Stimulated activated CD8-positive, alpha-beta memory T cell treated with anti-CD3 and anti-CD28 coated beads, Interleukin-4, amount 100 ng/mL, for 48 hours (primary cell): ENCODE measurements around the gene ADISSP.

ENCODE experiments used
- DNase-seq: peaks from one replicate; pipeline ENCODE4 v3.0.0-alpha.2; 2020

ADISSP gene

DNA sequence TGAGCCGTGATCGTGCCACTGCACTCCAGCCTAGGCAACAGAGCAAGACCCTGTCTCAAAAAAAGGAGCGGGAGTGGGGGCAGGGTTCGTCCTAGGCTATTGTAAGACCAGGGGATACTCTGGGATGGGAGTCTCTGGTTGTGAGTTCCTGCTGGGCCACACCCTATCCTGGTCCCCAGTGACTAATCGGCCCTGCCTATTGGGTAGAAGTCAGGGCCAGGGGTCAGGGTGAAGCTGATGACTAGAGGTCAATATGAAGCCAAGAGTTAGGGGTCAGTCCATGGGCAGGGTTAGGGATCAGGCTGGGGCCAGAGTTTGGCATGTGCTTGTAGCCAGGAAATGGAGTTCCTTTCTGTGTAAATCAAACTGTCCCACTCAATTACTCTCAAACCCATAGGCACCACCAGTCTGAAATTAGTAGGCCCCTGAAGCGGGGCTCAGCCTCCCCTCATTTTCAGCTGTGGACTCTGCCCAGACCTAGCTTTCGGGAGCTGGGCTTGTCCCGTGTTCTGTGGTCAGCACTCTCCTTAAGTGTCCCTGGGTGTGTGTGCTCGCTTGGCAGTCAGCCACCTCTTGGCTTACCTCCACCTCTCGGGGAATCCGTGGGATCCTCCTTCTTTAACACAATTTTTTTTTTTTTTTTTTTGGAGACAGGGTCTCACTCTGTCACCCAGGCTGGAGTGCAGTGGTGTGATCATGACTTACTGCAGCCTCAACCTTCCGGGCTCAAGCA is 33.3 kb downstream of the ADISSP start:
- DNase-seq: no peak

DNA sequence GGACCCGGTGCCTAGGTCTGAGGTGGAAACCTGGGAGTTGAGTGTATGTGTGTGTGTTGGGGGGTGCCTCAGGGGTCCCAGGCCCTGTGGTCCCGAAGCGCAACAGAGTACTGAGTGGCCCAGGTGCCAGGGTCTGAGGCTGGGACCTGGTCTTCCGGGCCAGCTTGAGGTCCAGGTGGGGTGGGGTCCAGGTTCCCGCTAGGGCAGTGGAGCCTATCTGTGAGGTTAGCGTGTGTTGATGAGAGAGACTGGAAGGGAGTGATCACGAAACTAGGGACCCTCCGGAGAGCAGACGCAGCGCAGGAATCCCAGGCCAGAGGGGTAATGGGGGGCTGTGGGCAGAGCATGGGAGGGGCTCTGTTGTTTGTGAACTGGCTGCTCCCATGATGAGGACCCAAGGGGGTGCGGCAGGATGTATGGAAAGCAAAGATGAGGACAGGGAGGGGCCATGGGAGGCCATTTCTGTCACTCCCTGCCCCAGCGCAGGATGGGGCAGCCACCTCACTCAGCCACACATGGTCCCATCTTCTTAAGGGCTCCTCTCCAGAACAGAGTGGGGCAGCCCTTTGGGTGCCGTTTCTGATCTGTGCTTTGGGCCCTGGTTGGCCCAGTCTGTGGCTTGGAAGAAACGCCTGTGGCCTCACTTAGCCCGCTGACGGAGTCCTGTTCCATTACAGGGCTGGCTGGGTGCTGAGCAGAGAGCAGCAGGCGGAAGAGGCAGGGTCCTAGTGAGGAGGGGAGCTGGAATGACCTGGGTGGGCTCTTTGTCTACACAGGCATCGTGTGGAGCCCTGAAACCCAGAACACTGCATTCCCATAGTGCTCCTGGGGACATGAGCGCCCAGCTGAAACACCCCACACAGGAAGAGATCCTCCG is 34.2 kb downstream of the ADISSP start:
- no peak for DNase-seq

DNA sequence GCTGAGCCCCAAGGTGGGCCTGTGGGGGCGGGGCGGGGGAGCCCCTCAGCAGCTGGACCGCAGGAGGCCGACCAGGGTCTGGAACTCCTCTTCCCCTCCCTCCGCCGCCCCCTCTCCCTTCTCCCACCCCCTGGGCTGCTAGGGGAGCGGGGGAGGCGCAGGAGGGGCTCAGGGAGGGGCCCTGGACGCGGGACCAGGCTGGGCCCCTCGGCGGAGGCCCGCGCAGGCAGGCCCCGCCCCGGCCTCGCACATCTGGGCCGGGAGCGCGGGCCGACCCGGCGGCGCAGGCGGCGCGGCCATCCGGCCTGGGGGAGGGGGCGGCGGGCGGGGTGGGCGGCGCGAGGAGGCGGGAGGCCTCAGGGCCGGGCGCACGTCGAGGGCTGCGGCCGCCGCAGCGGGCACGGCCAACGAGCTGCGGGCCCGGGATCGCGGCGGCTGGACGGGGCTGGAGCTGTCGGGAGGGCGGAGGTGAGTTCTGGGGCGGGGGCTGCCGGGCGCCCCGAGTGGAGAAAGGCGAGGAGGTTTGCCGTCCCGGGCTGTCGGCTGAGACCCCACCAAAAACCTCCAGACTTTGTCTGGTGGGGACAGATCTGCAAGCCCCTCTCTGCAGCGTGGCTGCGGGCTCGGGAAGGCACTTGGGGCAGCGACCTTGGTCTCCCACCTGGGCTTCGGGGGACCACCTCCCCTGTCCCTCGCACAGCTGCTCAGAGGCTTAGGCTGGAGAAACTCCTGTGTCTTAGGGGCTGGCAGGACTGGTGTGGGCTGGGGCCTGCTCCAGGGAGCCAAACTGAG is 35.0 kb downstream of the ADISSP start, which contains the start of gene HSPA12B:
Gene HSPA12B (plus strand): TSS at position 359 of the 792 bp plus-strand sequence. CDS start 5,990 bp downstream, outside the sequence.
- no peak for DNase-seq

DNA sequence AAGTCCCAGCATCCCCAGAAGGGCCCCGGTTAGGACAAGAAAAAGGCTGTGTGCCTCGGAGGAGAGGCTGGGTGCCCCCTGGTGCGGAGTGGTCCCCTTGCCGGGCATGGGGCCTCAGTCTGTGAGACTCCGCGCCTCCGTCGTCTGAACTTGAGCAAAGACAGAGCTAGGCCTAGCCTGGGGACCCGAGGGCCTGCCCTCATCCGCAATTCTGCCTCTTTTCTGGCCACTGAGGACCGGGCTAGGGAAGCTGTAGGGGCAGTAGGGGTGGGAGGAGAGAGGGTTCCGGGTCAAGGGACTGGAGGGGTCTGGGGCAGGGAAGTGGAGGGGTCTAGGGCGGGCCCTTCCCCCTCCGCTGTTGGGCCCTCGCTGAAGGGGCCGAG is 35.6 kb downstream of the ADISSP start:
- no peak for DNase-seq

DNA sequence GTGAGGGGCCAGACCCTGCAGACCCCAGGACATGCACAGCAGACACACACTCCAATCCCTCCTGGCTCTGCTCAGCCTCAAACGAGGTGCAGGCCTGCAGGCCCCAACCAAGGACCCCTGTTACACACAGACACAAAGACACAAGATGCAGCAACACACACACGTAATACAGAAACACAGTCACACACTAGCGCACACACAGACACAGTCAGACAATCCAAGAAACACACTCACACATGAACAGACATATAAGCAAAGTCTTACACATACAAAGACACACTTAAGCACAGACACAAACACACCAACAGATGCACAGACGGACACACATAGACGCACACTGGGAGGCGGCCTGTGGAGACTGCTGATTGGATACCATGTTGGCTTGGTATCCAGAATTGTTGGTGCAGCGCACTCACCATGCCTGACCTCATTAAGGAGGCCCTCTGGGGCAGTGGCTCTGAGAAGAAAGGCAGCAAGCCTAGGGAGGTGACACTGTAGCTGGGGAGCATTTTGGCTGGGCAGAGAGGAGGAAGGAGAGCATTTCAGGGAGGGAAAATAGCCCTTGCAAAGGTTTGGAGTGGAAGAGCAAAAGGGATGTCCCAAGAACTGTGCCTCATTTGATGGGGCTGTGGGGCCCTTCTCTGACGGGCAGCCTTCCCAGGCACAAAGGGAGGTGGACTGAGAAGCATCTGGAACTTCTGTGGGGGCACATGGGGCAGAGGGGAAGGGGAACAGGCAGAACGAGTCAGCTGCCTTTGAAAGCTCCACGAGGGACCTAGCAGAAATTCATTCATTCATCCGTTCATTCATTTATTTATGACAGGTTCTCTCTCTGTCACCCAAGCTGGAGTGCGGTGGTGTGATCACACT is 36.5 kb downstream of the ADISSP start:
- DNase-seq: no peak

DNA sequence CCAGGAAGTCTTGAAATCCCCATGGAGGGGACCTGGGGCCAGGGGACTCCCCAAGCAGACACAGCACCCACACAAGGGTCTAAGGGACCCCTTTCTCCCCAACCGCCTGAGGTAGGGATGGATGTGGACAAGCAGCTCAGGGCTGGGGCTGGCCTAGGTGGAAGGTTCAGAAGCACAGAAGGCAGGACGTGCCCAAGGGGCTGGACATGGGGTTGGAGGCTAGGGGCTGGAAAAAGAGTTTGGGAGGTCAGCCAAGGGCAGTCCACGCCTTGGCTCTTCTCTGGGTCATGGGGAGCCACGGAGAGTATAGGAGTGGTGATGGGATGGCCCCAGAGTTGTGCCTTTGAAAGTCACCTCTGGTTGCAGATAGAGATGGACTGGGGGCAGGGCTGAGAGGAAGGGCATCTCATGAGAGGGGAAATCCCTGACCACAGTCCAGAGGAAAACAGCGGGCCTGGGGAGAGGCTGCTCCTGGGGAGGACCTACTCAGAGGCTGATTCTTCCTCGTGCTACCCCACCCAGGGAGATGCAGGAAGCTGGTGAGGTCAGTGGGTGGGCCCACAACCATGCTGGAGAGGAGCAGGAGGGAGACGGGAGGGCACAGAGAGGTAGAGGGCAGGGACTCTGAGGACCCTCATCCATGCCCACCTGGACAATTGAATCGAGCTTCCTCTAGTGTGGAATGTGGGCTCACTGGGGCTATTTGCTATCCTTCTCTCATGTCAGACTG is 37.6 kb downstream of the ADISSP start:
- no peak for DNase-seq

DNA sequence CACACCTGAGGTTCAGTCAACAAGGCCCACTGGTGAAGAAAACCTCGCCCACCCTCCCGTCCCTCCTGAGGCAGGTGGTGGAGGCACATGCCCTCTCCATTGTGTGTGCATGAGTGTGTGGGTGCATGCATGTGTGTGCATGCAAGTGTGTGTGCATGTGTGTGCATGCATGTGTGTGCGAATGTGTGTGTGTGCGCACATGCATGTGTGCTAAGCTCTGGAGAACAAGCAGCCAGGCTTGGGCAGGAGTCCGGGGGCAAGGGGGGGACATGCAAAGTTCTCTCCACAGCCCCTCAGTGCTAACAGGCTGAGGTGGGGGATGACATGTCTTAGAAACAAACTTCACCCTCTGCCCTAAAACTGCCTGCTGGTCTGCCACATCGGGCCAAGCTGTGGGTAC is 38.2 kb downstream of the ADISSP start:
- no peak for DNase-seq

DNA sequence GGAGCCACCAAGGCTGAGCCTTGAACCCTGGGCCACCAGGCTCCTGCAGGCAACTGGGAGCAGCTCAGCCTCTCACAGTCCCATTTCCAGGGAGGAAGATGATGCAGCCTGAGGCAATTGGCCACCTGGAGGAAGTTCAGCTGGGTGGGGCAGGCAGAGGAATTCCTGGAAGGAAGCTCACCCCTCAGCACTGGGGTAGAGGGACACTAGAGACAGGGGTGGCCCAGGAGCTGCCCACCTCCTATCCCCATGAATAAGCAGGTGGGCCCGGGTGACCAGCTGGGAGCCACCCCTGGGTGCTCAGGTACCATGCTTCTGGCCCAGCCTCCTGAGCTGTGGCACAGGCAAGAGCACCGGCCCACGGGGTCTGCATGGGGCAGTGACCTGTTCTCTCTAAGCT is 38.7 kb downstream of the ADISSP start:
- DNase-seq: no peak

DNA sequence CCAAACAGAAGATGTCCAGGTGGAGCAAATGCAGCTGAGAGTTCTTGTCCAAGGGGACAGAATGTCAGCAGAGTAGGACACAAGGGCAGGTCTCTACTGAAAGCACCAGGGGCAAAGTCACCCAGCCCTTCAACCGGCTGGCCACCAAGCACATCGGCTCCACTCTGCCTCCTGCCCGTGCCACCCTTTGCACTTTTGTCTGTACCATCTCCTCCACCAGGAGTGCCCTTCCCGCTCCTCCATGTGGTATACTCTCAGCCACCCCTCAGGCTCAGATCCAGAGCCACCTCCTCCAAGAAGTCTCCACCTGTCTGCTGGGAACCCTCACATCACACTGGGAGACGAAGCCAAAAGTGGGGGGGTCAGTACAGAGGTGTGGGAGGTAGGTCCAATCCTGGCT is 39.2 kb downstream of the ADISSP start:
- no peak for DNase-seq

DNA sequence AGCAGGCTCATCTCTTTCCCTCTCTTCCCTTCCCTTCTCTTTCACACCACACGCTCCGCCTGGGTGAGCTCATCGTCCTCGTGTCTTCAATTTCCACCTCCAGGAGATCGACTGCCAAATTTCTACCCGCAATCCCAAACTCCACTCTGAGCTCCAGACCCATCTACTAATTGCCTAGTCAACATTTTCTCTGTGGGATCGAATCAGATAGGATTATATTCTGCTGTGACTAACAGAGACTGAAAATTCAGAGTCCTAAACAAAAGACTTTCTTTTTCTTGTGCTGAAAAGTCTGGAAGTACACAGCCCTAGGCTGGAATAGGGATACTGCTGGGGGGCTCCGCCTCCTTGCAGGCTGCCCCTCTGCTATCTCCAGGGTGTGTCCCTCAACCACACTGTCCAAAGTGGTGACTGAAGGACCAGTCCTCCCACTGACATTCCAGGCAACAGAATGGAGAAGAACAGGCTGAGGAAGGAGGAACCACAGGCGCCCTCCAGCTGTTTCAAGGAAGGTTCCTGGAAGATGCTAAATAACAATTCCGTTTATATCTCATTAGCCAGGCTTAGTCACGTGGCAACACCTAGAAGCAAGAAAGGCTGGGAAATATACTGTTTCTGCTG is 40.0 kb downstream of the ADISSP start:
- no peak for DNase-seq

DNA sequence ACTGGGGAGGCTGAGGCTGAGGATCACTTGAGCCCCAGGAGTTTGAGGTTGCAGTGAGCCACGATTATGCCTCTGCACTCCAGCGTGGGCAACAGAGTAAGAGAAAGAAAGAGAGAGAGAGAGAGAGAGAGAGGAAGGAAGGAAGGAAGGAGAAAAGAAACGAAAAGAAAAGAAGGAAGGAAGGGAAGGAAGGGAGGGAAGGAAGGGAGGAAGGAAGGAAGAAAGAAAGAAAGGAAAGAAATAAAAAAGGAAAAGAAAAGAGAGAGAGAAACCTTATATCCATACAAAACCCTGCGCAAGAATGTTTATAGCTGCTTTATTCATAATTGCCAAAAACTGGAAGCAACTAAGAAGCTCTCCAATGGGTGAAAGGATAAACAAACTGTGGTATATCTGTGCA is 43.2 kb downstream of the ADISSP start:
- DNase-seq: no peak

DNA sequence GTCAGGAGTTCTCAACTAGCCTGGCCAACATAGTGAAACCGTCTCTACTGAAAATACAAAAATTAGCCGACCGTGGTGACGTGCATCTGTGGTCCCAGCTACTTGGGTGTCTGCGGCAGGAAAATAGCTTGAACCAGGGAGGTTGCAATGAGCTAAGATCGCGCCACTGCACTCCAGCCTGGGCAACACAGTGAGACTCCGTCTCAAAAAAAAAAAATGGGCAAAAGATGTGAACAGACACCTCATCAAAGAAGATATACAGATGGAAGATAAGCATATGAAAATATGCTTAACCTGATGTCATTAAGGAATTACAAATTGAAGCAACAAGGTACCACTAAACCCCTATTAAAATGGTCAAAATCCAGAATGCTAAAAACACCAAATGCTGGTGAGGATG is 44.3 kb downstream of the ADISSP start:
- DNase-seq: no peak

DNA sequence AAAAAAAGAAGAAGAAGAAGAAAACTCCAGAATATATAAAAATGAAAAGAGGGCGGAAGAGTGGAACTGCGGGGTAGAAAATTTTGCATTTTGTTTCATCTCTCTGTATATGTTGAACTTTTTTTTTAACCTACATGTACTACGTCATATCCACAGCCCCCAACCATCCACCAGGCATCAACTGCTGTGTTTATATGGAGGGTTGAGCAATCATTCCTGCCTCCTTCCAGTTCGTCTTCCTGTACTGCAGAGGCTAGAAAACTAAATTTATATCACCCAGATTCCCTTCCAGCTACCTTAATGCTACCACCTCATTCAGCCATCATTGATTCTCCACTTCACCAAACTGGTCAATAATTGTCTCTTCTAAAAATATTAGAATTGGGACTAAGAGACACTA is 45.6 kb downstream of the ADISSP start:
- no peak for DNase-seq

DNA sequence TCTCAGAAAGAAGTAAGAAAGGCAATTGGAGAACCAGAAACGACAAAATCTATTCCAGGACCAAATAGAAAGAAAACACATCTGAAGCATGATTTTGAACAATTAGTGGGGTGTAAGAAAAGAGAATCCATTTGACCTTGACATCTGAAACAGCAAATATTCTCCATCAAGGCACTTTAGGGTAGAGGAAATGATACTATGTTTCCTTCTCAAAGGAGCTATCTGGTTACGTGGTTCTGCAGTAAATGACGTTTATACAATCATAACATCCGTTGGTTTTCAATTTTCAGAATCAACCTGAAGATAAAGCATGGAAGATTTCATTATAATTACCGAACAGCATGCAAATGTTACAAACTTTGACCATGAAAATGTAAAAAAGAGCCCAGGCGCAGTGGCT is 46.9 kb downstream of the ADISSP start:
- no peak for DNase-seq

DNA sequence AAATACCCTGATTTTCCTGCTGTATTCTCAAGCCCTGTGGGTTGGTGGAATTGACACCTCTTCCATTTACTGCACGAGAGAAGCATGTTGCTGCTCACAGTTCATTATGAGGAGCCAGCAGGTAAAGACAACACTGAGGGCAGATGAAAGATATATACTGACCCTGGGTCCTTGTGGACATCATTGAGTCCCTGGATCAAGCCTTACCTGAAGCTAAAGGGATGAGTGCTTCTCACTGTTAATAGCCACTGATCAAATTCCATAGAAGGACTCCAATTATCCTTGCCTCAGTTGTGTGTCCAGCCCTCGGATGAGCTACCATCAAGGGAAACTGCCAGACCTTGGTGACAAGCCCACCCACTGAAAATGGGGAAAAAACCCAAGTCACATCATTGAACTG is 47.5 kb downstream of the ADISSP start:
- DNase-seq: no peak

DNA sequence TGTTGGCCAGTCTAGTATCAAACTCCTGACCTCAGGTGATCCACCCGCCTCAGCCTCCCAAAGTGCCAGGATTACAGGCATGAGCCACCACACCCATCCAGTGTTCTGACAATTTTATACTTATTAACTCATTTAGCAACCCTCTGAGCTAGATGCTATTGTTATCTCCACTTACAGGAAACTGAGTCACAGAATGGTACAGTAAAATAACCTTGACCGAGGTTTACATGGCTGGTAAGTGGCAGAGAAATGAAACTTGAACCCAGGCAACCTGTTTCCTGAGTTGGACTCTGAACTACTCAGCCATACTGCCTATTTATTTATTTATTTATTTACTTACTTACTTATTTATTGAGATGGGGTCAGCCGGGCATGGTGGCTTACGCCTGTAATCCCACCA is 48.5 kb downstream of the ADISSP start:
- no peak for DNase-seq

DNA sequence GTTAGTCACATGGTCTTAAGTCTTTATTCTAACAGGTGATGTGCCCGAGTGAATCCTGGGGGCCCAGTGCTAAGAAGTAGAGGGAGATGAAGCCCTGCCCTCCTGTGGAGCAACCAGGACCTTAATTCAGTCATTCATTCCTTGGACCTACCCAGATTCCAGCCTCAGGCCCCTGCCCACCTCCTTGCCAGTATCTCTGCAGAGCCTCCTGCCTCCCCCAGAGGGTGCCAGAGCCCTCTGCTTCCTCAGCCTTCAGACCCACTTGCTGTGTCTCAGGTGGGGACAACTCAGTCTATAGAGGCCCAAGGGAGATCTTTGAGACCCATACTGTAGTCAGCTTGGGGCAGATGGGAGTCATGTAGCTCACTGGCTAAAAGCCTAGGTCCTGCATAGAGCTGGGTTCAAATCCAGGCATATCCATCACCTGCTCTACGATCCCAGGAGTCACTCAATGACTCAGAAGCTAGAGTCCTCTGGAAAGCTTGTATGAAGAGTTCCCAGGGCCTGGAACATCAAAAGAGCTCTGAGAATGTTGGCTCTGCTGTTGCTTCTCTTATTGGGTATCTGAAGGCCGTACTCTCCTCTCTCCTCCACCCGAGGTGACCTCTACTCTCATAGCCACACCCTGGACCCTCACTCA is 51.2 kb downstream of the ADISSP start:
- peak; percentile 50 for DNase-seq

DNA sequence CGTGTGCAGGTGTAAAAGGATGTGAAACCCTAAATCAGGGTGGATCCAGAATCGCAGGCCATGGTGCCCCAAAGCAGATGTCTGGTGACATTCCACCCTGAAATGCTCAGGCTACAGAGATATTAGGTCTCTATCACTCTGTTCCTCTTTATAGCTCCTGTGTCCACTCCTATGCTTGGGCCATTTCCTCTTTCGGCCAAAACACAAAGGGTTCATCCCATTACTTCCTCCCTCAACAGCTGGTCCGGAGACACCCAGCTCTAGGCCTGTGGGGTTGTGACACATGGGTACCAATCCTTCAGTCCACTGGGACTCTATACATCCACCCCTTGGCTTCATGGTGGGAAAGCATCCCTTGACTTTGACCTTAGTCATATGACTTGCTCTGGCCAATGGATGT is 53.5 kb downstream of the ADISSP start:
- DNase-seq: no peak

DNA sequence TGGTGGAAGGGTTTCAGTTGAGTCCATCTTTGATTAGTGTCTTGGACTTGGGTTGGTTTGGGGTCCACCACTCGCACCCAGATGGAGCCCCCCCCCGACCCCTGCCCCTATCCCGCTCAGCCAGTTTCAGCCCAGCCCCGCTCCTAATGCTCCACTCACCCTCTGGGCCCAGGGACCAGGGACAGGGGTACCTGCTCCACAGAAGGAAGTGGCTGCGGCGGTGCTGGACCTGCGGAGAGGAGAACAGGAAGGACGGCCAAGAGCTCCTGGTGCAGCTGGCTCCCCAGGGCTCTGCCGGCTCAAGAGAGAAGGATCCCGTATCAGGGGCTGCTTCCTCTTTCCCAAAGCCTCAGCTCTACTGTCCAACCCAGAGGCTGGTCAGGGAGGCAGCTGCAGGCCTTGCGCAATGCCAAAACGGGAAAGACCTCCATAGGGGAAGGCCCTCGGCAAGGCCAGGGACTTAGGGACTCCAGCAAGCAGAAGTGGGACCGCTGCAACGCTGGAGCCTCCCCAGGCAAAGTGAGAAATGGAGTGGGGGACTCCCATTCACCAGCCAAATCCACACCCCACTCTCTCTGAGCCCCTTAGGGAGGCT is 55.2 kb downstream of the ADISSP start, which contains the start of gene SIGLEC1:
Gene SIGLEC1 (minus strand): TSS at position 322 of the 595 bp plus-strand sequence. CDS start 5,472 bp downstream, outside the sequence.
- DNase-seq: no peak

DNA sequence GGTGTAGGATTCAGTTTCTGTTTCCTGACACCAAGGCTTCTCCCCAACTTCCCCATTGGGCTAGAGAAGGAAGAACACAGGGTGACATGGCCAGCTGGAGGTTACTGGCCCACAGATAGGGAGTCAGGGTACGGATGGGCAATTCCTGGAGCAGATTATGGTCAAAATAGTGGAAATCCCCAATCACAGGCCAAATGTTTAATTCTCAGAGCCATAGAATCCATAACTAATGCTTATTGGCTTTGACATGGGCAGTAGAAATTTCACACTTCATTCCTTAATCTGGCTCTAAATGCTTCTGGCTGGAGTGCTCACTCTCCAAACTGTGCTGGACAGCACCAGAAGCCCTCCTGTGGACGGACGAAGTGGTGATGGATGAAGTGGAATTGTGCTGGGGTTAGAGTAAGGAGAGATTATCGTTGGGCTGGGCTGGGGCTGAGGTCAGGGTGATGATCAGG is 56.0 kb downstream of the ADISSP start:
- no peak for DNase-seq
